OCI-LY7 (cell line): ENCODE results near the gene HCST.

ENCODE experiments used
- EZH2phosphoT487 ChIP-seq: fragments of 200-600 bp; sonication (generic); IDR thresholded peaks from 2 replicates; pipeline ENCODE4 v1.6.1; 2018; ENCODE audit warnings: low read depth, borderline replicate concordance, mild to moderate bottlenecking, mixed run types, antibody characterized with exemption, low read length, moderate library complexity, mixed read lengths
- TF ChIP-seq, protein P1 (sequence below): fragments of 200-600 bp; sonication (generic); conservative IDR thresholded peaks from 2 replicates; pipeline ENCODE4 v1.5.1; 2014; ENCODE audit warnings: mild to moderate bottlenecking, antibody characterized with exemption, low read length, moderate library complexity, mixed read lengths

DNA sequence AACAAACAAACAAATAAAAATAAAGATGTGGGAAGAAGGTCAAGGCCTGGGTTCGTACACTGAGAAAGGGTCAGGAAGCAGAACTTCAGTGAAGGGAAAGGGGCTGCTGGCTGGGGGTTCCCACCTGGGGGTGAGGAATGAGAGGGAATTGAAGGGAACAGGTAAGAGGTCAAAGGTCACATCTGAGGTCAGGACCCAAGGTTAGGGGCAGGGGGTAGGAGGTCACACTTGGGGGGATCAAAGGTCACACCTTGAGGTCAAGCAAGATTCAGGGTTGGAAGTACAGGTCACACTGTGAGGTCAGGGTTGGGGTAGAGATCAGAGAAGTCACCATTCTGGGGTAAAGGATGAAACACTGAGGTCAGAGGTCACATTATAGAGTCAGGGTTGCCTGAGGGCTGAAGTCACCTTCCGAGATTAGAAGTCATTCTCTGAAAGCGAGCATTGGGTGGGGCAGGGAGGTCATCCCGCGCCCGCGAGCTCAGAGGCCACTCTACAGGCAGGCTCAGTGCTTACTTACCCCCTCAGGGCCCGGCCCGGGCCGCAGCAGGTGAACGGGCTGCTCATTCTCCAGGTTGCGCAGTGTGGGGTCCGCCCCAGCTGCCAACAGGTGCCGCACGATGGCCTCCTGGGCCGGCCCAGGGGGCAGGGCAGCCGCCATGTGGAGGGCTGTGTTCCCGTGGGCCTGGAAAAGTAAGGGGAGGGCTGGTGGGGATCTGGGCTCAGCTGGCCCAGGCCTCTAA lies 12.8 kb upstream of the HCST start:
- TF ChIP-seq, protein P1, sequence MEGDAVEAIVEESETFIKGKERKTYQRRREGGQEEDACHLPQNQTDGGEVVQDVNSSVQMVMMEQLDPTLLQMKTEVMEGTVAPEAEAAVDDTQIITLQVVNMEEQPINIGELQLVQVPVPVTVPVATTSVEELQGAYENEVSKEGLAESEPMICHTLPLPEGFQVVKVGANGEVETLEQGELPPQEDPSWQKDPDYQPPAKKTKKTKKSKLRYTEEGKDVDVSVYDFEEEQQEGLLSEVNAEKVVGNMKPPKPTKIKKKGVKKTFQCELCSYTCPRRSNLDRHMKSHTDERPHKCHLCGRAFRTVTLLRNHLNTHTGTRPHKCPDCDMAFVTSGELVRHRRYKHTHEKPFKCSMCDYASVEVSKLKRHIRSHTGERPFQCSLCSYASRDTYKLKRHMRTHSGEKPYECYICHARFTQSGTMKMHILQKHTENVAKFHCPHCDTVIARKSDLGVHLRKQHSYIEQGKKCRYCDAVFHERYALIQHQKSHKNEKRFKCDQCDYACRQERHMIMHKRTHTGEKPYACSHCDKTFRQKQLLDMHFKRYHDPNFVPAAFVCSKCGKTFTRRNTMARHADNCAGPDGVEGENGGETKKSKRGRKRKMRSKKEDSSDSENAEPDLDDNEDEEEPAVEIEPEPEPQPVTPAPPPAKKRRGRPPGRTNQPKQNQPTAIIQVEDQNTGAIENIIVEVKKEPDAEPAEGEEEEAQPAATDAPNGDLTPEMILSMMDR = no peak
- TF ChIP-seq EZH2phosphoT487 = no peak
